Right cardiac atrium (tissue), 5 donors: ENCODE data around the gene LRRC8D. TPM values are rescaled to one million over a fixed set of nuclear protein-coding genes. Genes with fewer than 3 reads are reported as not detected.

ENCODE experiments used
- ATAC-seq, 2 donors: fragments of 200-7000 bp; cut with Tn5 transposase; one replicate each; pipeline versions ENCODE4 v1.8.0 to v1.9.1; 2020; ENCODE audit warnings: moderate library complexity in 2 of 2, mild to moderate bottlenecking in 1 of 2
- DNase-seq, 3 donors: peaks; one replicate each; pipeline ENCODE4 v3.0.0-alpha.2; 2020
- H3K27ac ChIP-seq: one replicate; pipeline ENCODE4 v1.5.1; 2013; ENCODE audit warnings: mild to moderate bottlenecking, low read length, control low read depth, moderate library complexity
- H3K27me3 ChIP-seq: one replicate; pipeline ENCODE4 v1.6.1; 2013; ENCODE audit not compliant: control insufficient read depth, insufficient read depth
- H3K4me1 ChIP-seq: one replicate; pipeline ENCODE4 v1.6.1; 2013; ENCODE audit warnings: low read length; ENCODE audit not compliant: control insufficient read depth, insufficient read depth
- H3K4me3 ChIP-seq: one replicate; pipeline ENCODE4 v1.5.1; 2013; ENCODE audit warnings: low read length, control low read depth
- H3K9me3 ChIP-seq: one replicate; pipeline ENCODE4 v1.6.1; 2013; ENCODE audit warnings: low read length; ENCODE audit not compliant: control insufficient read depth
- WGBS: extraction: QIAGEN DNeasy Blood & Tissue Kit; methylation state at CpG from one replicate; pipeline ENCODE4 v1.1.7; 2013; 5-methylcytosine and 5-hydroxymethylcytosine counted together
- intact Hi-C, 4 donors: fragments of 100-400 bp; cut with DNase I; formaldehyde crosslinking; loops; one replicate each; pipeline versions ENCODE4 v1.11.0 to v1.14.0; 2022 to 2023
- polyA plus RNA-seq: library from polyadenylated mRNA; stranded (reverse); fragments of 200-250 nt; gene quantifications from one replicate; pipeline ENCODE4 v1.2.3, GENCODE V29; 2013
- total RNA-seq, 4 donors: library from RNA; stranded (reverse); fragmentation: NEBNext Ultra II Directional; extraction: Animal tissue kit (Norgen Biotek cat#: 25700); gene quantifications; one replicate each; pipeline ENCODE4 v1.2.1, GENCODE V29; 2021
- donor health status: healthy with polysubstance abuse.
- donor health status: DM: no; HTN: yes; CAD: no.
- donor health status: DM: no; HTN: no; CAD: no.
- donor health status: DM: no; HTN: yes; CAD: no; lungs with severe emphysema.
- donor health status: DM: yes; HTN: yes; CAD: no.

LRRC8D gene
- total and polyA plus RNA-seq, 5 donors = 3.6 to 8.2 (median 7.0) TPM

DNA sequence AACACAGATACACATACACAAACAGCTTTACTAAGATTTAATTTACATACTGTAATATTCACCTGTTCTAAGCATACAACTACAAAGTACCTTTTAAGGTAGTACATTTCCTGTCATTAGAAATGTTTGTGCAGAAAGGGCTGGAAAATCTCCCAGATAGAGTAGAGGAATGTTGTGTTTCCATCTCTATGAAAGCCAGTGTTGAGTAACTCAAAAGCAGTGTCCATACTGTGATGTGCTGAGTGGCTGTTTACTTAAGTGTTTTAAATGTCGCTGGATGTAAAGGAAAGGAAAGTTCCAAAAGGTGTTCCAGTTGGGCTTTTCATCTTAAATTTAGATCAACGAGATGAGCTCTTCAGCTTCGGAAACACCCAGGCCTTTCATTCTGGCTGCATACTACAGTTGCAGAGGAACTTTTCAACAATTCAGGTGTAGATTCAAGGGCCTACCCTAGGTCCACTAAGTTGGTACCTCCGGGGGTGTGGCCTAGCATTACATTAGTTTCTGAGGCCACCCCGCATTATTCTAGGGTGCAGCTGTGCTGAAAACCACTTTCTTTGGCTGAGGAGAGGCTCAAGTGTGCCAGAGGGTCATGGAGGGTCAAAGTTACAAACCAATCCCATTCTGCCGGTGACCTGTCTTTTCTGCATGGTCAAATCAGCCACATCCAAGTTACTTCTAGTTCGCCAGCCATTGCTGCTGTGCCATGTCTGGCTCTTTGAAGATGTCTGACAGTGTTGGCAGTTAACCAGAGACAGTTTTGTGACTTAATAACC, 78.1 kb downstream of the LRRC8D start:
- WGBS = 96% methylated on average over 7 of the region's 7 CpGs
- H3K4me3 ChIP-seq = no peak overlapping the region
- H3K27me3 ChIP-seq = no peaks in the 10 kb centered on the region
- DNase-seq (no peak), ATAC-seq (no peak)
- no peak overlapping the region for H3K27ac ChIP-seq
- peaks cover 4% of the 10 kb centered on the region for H3K4me1 ChIP-seq
- intact Hi-C loops = loop anchor here in 1 of 4 donors (10.0 kb wide), 1 partner anchor 54 kb away; no protein-coding TSS in a partner anchor
- no peaks in the 10 kb centered on the region for H3K9me3 ChIP-seq

DNA sequence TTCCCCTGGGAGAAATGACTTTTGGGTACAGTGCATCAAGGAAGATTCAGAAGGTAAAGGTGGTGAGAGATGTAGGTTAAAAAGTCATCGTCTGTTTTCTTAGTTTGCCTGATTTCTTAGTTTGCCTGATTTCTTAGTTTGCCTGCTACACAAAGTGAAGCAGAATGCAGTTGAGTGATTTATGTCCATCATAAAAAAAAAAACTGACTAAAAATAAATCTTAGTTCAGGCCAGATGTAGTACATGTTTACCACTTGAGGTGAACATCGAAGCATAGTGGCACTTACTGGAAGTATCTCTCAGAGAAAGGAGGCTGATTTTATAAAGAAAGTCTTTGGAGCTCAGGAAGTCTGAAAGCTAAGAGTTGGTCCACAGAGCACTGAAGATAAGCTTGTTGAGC, 79.5 kb downstream of the LRRC8D start:
- H3K27me3 ChIP-seq = no peaks in the 10 kb centered on the region
- H3K4me1 ChIP-seq = peaks cover 4% of the 10 kb centered on the region
- H3K9me3 ChIP-seq = no peaks in the 10 kb centered on the region
- no peak overlapping the region for H3K27ac ChIP-seq
- ATAC-seq = no peak
- 84% methylated on average over 2 of the region's 2 CpGs for WGBS
- no peak overlapping the region for H3K4me3 ChIP-seq
- intact Hi-C loops = no loop called here
- DNase-seq = no peak

DNA sequence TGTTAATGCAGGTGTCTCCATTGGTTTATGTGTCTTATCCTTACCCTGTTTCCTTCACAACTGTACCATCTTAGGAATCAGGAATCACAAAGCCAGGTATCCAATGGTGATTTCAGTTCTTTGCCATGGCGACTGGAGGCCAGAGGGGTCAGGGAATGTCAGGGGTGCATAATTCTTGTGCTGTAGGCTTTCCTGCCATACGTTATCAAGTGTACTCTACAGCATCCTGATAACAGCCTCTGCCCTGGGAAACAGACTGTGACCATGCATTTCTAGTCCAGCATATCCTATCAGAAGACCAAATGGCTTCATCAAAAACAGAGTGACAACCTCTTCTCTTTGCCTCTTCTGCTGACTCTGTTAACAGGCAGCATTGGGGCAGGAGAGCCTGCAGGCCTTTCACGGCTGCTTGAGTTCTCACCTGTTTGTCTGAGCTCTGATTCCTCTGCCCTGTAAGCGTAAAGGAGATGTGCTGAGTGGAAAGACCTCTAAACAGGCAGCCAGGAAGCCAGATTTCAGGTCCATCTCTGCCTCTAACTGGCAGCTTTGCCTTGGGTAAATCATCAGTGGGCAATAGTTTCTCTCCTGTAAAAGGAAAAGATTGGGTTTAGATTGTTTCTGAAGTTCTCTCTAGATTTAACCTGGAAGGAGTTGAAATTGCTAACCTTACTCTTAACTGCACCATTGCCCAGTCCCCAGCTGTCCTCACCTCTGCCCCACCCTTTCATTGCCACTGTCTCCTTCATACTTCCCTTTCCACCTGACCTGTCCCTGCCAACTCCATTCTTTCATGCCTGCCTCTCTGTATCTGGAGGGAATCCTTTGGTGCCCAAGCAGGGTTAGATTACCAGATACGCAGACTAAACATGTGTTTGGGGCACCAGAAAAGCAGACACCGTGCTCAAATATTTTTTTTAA, 80.2 kb downstream of the LRRC8D start:
- ATAC-seq = no peak
- no peaks in the 10 kb centered on the region for H3K27me3 ChIP-seq
- intact Hi-C loops = no loop called here
- H3K27ac ChIP-seq = no peak overlapping the region
- H3K9me3 ChIP-seq = no peaks in the 10 kb centered on the region
- WGBS = 85% methylated on average over 6 of the region's 6 CpGs
- peaks cover 4% of the 10 kb centered on the region for H3K4me1 ChIP-seq
- no peak for DNase-seq
- H3K4me3 ChIP-seq = no peak overlapping the region

DNA sequence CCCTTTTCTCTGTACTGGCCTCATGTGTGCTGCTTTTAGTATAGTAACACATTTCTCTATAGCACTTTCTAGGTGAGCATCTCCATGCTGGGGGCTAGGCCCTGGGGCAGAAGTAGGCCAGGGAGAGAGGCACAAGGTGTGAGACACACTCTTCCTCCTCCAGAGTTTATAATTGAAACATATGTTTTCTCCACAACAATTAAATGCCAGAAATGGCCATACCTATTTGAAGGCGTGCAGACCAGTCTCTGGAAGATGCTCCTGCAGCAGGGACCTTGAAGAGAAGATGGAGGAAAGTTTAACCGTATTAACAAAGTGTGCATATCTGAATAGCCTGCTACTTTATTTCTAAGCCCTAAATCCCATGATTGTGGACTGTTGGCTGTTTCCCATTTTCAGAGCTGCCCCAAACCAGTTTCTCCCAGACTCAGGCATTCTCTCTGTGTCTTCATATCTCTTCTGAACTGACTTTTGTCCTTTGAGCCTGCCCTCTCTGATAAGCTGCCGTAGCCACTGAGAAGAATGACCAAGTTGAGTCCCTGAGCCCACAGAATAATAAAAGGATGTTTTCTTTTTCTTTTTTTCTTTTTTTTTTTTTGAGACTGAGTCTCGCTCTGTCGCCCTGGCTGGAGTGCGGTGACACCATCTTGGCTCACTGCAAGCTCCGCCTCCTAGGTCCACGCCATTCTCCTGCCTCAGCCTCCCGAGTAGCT, 81.3 kb downstream of the LRRC8D start:
- intact Hi-C loops = no loop called here
- H3K27me3 ChIP-seq = no peaks in the 10 kb centered on the region
- no peak overlapping the region for H3K4me3 ChIP-seq
- H3K4me1 ChIP-seq = peaks cover 10% of the 10 kb centered on the region
- WGBS = 84% methylated on average over 9 of the region's 9 CpGs
- no peaks in the 10 kb centered on the region for H3K9me3 ChIP-seq
- no peak for DNase-seq
- H3K27ac ChIP-seq = no peak overlapping the region
- peak in 1 of 2 donors; percentile 42 for ATAC-seq

DNA sequence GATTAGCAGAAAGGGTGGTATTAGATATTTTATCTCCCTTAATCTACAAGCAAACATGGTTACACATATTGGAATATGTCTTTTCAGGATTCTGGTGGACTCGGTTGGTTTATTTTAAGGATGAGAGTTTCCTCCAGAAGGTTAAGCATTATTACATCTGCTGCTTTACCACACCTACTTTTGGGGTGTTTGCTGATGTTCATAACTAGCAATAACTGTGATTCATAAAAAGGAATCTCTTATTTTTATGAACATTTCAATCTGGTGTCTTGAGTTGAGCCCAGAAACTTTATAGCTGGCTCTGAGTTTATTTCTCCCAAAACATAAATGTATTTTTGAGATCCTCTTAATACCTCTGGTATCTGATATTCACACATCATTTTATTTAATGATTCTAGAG, 82.7 kb downstream of the LRRC8D start:
- Histone ChIP-seq H3K4me3 (no peak overlapping the region), H3K27me3 (no peaks in the 10 kb centered on the region), H3K27ac (no peak overlapping the region), H3K4me1 (peaks cover 12% of the 10 kb centered on the region), H3K9me3 (no peaks in the 10 kb centered on the region)
- intact Hi-C loops = no loop called here
- no peak for DNase-seq
- no peak for ATAC-seq
- WGBS = 82% methylated on average over 1 of the region's 1 CpG

DNA sequence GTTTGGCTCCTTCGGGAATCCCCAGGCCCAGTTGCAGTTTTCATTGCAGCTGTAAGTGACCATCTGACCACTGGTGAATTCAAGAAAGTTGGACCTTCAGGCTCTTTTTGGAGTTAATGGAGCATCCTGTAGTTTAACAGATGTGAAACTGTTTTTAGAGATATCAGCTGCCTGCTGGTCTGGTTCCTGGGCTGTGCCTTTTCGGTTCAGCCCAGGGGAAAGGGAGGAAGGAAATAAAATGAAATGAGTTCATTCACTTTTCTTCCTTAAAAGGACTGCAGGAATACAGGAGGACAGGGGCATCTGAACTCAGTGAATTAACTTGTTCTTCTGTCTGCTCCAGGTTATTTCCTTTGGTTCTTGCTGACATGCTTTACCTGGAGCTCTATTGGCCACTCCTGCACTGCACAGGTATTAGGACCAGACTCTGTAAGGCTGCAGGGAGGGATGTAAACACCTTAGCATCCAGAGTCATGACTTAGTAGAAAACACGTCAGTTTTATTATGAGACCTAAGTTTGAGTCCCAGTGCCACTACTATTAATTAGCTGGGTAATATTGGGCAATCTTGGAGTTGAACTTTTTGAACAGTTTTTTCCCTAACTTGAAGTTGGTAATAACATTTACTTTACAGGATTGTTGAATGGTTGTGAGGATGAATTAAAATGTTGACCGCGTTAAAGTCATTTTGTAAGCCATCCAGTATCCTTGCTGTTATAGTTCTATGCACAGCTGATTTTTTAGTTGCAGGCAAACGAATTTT, 83.6 kb downstream of the LRRC8D start:
- H3K4me1 ChIP-seq = peaks cover 12% of the 10 kb centered on the region
- 66% methylated on average over 6 of the region's 6 CpGs for WGBS
- H3K27me3 ChIP-seq = no peaks in the 10 kb centered on the region
- DNase-seq (no peak), ATAC-seq (no peak)
- H3K9me3 ChIP-seq = no peaks in the 10 kb centered on the region
- peak overlapping the region; percentile 27 for H3K27ac ChIP-seq
- intact Hi-C loops = no loop called here
- H3K4me3 ChIP-seq = no peak overlapping the region

DNA sequence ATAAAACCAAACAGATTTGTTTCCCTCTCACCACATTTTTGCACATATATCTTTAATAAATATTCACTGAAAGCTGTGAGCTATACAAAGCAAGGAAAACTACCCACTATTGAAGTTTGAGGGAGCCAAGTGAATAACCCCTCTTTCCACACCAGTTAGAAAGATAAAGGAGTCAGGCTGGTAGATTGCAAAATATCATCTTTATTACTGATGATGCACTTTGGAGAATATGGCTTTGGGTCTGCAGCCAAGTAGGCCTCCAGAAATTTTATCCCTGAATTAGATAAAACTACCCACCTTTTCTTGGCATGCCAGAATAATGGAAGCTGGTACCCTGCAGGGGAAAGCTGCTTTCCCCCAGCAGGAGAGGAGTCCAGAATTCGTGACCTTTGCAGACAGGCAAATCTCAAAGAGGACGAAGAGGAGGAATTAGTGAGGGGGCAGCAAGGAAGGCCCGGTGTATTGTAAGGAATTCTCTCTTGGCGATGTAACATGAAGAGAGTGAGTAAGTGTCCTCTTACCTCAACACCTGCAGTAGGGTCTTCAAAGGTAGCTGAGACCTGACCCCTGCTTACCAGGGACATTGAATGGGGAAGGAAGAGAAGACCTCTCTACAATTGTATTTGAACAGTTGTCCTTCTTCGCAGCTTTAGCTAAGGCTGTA, 84.7 kb downstream of the LRRC8D start:
- H3K9me3 ChIP-seq = no peaks in the 10 kb centered on the region
- ATAC-seq (no peak), DNase-seq (no peak)
- 91% methylated on average over 5 of the region's 5 CpGs for WGBS
- no peak overlapping the region for H3K27ac ChIP-seq
- H3K4me3 ChIP-seq = no peak overlapping the region
- H3K27me3 ChIP-seq = no peaks in the 10 kb centered on the region
- peaks cover 12% of the 10 kb centered on the region for H3K4me1 ChIP-seq
- intact Hi-C loops = no loop called here

DNA sequence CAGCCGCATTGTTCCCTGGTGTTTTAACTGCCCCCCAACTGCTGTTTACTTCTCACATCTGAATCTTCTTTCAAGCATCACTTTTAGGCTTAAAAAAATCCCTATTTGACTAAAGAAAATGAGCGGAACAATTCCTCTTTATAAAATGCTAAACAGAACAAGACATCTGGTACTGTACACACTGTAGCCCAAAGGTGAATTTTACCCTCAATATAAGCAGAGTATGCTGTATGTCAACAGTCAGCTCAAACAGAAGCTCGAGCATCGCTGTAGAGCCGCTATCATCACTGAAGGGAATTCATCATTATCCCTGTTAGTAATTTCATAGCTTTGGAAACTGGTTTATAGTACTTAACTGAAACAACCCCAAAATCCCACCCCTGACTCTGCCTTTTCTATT, 85.3 kb downstream of the LRRC8D start:
- no peaks in the 10 kb centered on the region for H3K9me3 ChIP-seq
- intact Hi-C loops = no loop called here
- 91% methylated on average over 5 of the region's 5 CpGs for WGBS
- no peaks in the 10 kb centered on the region for H3K27me3 ChIP-seq
- no peak overlapping the region for H3K4me3 ChIP-seq
- no peak overlapping the region for H3K27ac ChIP-seq
- DNase-seq (no peak), ATAC-seq (no peak)
- H3K4me1 ChIP-seq = peaks cover 12% of the 10 kb centered on the region

DNA sequence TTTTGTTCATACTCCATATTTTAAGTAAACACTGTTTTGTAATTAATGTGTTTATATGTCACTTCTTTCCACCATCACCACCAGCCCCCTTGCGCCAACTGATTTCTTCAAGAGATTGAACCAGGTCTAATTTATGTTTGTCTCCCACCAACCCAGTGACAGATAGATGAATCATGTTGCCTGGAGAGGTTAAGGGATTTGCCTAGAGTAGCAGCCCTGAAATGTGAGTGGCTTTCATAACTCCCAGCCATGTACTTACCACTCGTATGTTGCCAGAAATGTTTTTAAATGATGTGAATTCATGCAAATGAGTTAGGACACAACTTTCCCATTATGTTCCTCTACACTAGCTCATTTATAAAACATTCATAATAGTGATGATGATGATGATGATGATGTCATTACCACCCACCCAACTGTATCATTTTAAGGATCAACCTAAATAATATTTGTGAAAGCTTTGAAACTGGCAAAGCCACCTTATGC, 86.9 kb downstream of the LRRC8D start:
- no peak overlapping the region for H3K27ac ChIP-seq
- no peaks in the 10 kb centered on the region for H3K9me3 ChIP-seq
- no peak for ATAC-seq
- no peaks in the 10 kb centered on the region for H3K27me3 ChIP-seq
- intact Hi-C loops = no loop called here
- 92% methylated on average over 2 of the region's 2 CpGs for WGBS
- H3K4me3 ChIP-seq = no peak overlapping the region
- H3K4me1 ChIP-seq = peaks cover 10% of the 10 kb centered on the region
- no peak for DNase-seq

DNA sequence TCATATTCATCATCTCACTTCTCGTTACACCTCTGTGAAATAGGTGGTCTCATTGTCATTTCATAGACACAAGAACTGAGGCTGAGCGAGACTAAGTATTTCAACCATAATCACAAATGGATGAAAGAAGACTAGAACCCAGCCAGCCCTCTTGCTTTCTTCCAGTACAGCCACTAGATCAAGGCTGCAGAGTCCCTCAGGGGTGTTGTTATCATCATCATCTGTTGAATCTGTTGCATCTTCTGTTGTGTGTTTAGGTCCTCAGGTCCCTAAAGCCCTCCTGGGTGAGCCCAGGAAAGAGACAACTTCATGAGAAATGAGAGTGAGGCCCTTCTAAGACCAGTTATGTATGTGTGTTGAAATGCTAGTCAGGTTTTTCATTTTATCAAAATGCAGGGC, 87.4 kb downstream of the LRRC8D start:
- DNase-seq (no peak), ATAC-seq (no peak)
- no peaks in the 10 kb centered on the region for H3K27me3 ChIP-seq
- no peaks in the 10 kb centered on the region for H3K9me3 ChIP-seq
- WGBS = 97% methylated on average over 2 of the region's 2 CpGs
- peak overlapping the region; percentile 74 for H3K27ac ChIP-seq
- no peak overlapping the region for H3K4me3 ChIP-seq
- intact Hi-C loops = no loop called here
- peaks cover 13% of the 10 kb centered on the region for H3K4me1 ChIP-seq
